CD4-positive, CD25-positive, alpha-beta regulatory T cell (primary cell): ENCODE measurements around the gene PPFIBP1. TPM values are rescaled to one million over a fixed set of nuclear protein-coding genes. Genes with fewer than 3 reads are reported as not detected.

ENCODE experiments used
- polyA plus RNA-seq, 4 donors: library from polyadenylated mRNA; unstranded; fragments of 300-500 nt; fragmentation: Illumina TruSeq; gene quantifications; one replicate each; pipeline ENCODE4 v1.2.3, GENCODE V29; 2021
- total RNA-seq: library from RNA; stranded (reverse); gene quantifications from one replicate; pipeline ENCODE4 v1.2.3, GENCODE V29; 2022

The PPFIBP1 gene
- total and polyA plus RNA-seq, 5 donors from 2014 or later, result 1.0 to 6.6 (median 2.3) TPM

Other genes with a start within 250 kb of the PPFIBP1 start
- 2.2 TPM for gene BMAL2, start 191.4 kb upstream of the PPFIBP1 start, total RNA-seq
- gene BMAL2, start 191.4 kb upstream of the PPFIBP1 start, polyA plus RNA-seq, result 1 to 10 TPM in 3 of 4 donors, under 1 TPM in 1; 0.21 to 3.0 (median 2.0) TPM
- not detected for gene SMCO2, start 77.5 kb upstream of the PPFIBP1 start, total RNA-seq
- gene SMCO2, start 77.5 kb upstream of the PPFIBP1 start, polyA plus RNA-seq, result not detected
- not detected for gene REP15, start 172.2 kb downstream of the PPFIBP1 start, total RNA-seq
- under 1 TPM in 1 of 4 donors, not detected in 3; 0.56 TPM for gene REP15, start 172.2 kb downstream of the PPFIBP1 start, polyA plus RNA-seq
- 17.8 TPM for gene MRPS35, start 186.6 kb downstream of the PPFIBP1 start, total RNA-seq
- 10 to 100 TPM; 67.1 to 74.2 (median 67.2) TPM for gene MRPS35, start 186.6 kb downstream of the PPFIBP1 start, polyA plus RNA-seq